K562 (cell line): ENCODE data around the gene SGMS1. TPM values are rescaled to one million over a fixed set of nuclear protein-coding genes. Genes with fewer than 3 reads are reported as not detected.

Experiments used
- ARID3B ChIP-seq: fragments of 250-450 bp; sonication (Bioruptor Pico); IDR thresholded peaks from 2 replicates; pipeline ENCODE4 v1.4.0; 2020; ENCODE audit warnings: borderline replicate concordance
- ATF2 ChIP-seq: sonication (generic); formaldehyde crosslinking; IDR thresholded peaks from 2 replicates; pipeline ENCODE4 v1.8.1; 2022; ENCODE audit warnings: missing genetic modification reagents
- BMI1 ChIP-seq: fragments of 150-350 bp; IDR thresholded peaks from 2 replicates; pipeline ENCODE4 v1.6.1; 2014; ENCODE audit warnings: low read length
- BRD9 ChIP-seq: fragments of 450-650 bp; IDR thresholded peaks from 2 replicates; pipeline ENCODE4 v1.6.1; 2018; ENCODE audit warnings: low read depth; ENCODE audit not compliant: partially characterized antibody
- CREB5 ChIP-seq: fragments of 250-450 bp; sonication (Bioruptor Pico); IDR thresholded peaks from 2 replicates; pipeline ENCODE4 v1.5.0; 2020; ENCODE audit warnings: mild to moderate bottlenecking
- ESRRA ChIP-seq: fragments of 450-650 bp; IDR thresholded peaks from 2 replicates; pipeline ENCODE4 v1.6.1; 2014; ENCODE audit warnings: low read depth, mild to moderate bottlenecking, moderate library complexity, borderline replicate concordance
- KLF10 ChIP-seq: fragments of 250-450 bp; sonication (Bioruptor Pico); IDR thresholded peaks from 2 replicates; pipeline ENCODE4 v1.6.1; 2021; ENCODE audit warnings: matching md5 sums
- MED1 ChIP-seq: sonication (generic); formaldehyde crosslinking; IDR thresholded peaks from 2 replicates; pipeline ENCODE4 v1.8.1; 2023; ENCODE audit warnings: missing genetic modification reagents, borderline replicate concordance
- NFRKB ChIP-seq: fragments of 450-650 bp; IDR thresholded peaks from 2 replicates; pipeline ENCODE4 v1.6.1; 2016; ENCODE audit warnings: low read depth
- SLC30A9 ChIP-seq: fragments of 250-450 bp; sonication (Bioruptor Pico); IDR thresholded peaks from 2 replicates; pipeline ENCODE4 v1.8.0; 2022; ENCODE audit warnings: mild to moderate bottlenecking, moderate library complexity
- SPI1 ChIP-seq: IDR thresholded peaks from 2 replicates; pipeline ENCODE4 v1.6.1; 2011; ENCODE audit warnings: low read depth, low read length, control low read depth, borderline replicate concordance
- TFAP4 ChIP-seq: sonication (generic); formaldehyde crosslinking; IDR thresholded peaks from 2 replicates; pipeline ENCODE4 v1.8.0; 2022; ENCODE audit warnings: missing genetic modification reagents, mild to moderate bottlenecking, moderate library complexity, borderline replicate concordance
- ZBTB40 ChIP-seq, 2 experiments: fragments of 450-650 bp in 1 of 2; sonication (generic) in 1 of 2; formaldehyde crosslinking in 1 of 2; IDR thresholded peaks; 2 replicates each; pipeline versions ENCODE4 v1.7.1 to v1.9.0; 2016 to 2022; ENCODE audit warnings: inconsistent platforms in 1 of 2, mild to moderate bottlenecking in 1 of 2, missing genetic modification reagents in 1 of 2
- polyA plus RNA-seq, 8 experiments: library from polyadenylated mRNA; depleted of rRNA in 4 of 8; stranded (reverse) in 5 of 8; unstranded in 3 of 8; fragments of >200 nt; fragmentation: Nextera tagmentation in 2 of 8; fragmentation: Illumina TruSeq in 1 of 8; extraction: Ambion mirVana in 2 of 8; extraction: Trizol in 1 of 8; gene quantifications; 2 replicates each; pipeline versions ENCODE4 v1.2.1 to v1.2.3, GENCODE V29; 2011 to 2014; ENCODE audit warnings: inconsistent platforms in 1 of 8, missing spikeins in 1 of 8
- total RNA-seq, 7 experiments: library from RNA; depleted of rRNA in 6 of 7; stranded (reverse); fragments of >200 nt in 6 of 7; fragmentation: Illumina TruSeq in 2 of 7; extraction: Trizol in 2 of 7; gene quantifications; 2 replicates each; pipeline versions ENCODE4 v1.2.1 to v1.2.3, GENCODE V29; 2011 to 2021; ENCODE audit warnings: low replicate concordance in 1 of 7

SGMS1 gene
- total and polyA plus RNA-seq, 9 of the 15 experiments (the other 6 are each of a cell fraction or from before 2014, with no cell fraction given) = 22.6 to 232 (median 82.2) TPM

- TF ChIP-seq CREB5 (CRISPR knock-in tag) (no peak), TFAP4 (CRISPR knock-in tag) (no peak; the same call in 1 of the 2 replicates), NFRKB (peak; percentile 56; the same call in 1 of the 2 replicates), BRD9 (no peak), ATF2 (no peak), ESRRA (no peak), SLC30A9 (CRISPR knock-in tag) (no peak), MED1 (CRISPR knock-in tag) (no peak), BMI1 (no peak), ZBTB40 (IDR thresholded peaks at IDR 0.05) (peak; percentile 58; the same call in 1 of the 2 replicates), ZBTB40 (CRISPR knock-in tag; IDR thresholded peaks at IDR 0.05) (no peak), SPI1 (no peak), KLF10 (no peak), ARID3B (CRISPR knock-in tag) (no peak)
Observed at GRCh38 chr10:50554995-50555568, 68.7 kb downstream of the SGMS1 start (continued).
